ENCODE measurements around the gene ATP6V1A.
A peak's percentile ranks its signal among the peaks of the same experiment; 100 is the strongest.

ATP6V1A gene

DNA sequence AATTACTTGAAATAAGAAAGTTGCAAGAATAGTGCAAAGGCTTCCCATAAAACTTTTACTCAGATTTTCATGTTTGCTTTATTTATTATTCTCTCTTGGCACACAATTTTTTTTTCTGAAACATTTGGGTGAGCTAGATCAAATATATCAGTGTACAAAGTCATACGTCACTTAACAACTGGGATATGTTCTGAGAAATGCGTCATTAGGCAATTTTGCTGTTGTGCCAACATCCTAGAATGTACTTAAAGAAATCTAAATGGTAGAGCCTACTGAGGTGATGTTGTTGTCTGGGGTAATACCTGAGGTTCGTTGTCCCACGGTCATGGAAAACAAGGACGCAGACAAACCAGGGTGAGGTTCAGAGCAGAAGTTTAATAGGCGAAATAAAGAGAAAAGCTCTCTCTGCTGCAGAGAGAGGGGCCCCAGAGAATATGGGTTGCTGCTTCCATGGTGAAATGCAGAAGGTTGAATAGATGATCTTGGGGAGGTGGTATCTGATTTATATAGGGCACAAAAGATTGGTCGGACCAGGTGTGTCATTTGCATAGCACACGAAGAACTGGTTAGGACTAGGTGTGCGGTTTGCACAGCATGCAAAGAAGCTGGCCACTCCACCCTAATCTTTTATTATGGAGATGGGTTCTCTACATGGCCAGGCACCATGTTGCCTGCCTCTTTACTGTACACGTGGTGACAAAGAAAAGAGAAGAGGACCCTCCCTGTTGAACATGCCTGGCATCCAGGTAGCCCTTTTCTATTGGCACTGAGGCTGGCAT lies 82.9 kb downstream of the ATP6V1A start:
- no peaks in the 10 kb centered on the region for H3K4me1 Mint-ChIP-seq
- TF ChIP-seq, protein P1, sequence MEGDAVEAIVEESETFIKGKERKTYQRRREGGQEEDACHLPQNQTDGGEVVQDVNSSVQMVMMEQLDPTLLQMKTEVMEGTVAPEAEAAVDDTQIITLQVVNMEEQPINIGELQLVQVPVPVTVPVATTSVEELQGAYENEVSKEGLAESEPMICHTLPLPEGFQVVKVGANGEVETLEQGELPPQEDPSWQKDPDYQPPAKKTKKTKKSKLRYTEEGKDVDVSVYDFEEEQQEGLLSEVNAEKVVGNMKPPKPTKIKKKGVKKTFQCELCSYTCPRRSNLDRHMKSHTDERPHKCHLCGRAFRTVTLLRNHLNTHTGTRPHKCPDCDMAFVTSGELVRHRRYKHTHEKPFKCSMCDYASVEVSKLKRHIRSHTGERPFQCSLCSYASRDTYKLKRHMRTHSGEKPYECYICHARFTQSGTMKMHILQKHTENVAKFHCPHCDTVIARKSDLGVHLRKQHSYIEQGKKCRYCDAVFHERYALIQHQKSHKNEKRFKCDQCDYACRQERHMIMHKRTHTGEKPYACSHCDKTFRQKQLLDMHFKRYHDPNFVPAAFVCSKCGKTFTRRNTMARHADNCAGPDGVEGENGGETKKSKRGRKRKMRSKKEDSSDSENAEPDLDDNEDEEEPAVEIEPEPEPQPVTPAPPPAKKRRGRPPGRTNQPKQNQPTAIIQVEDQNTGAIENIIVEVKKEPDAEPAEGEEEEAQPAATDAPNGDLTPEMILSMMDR (IDR thresholded peaks at IDR 0.05; ENCODE audit: unreplicated experiment in 3 of 3), result no peak

DNA sequence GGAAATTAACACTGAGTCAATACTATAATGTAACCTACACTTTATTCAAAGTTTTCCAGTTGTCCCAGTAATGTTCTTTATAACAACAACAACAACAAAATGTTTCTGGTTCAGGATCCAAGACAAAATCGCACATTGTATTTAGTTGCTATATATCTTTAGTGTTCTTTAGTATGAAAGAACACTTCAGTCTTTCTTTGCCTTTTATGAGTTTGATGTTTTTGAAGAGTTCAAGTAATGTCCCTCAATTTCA lies 84.2 kb downstream of the ATP6V1A start:
- no peak overlapping the region for H3K27ac Mint-ChIP-seq
- no peak overlapping the region for H3K4me3 Mint-ChIP-seq
- peaks cover 3% of the 10 kb centered on the region for H3K9me3 Mint-ChIP-seq
- no peaks in the 10 kb centered on the region for H3K4me1 Mint-ChIP-seq
- no peaks in the 10 kb centered on the region for H3K36me3 Mint-ChIP-seq (ENCODE audit: low read depth)
- H3K27me3 Mint-ChIP-seq (ENCODE audit: low read depth), result no peaks in the 10 kb centered on the region
- TF ChIP-seq, protein P1 (IDR thresholded peaks at IDR 0.05; ENCODE audit: unreplicated experiment in 3 of 3), result no peak

More for the DNA sequence above, 82.9 kb downstream of the ATP6V1A start:
- Mint-ChIP-seq H3K36me3 (ENCODE audit: low read depth) (no peaks in the 10 kb centered on the region), H3K9me3 (peaks cover 3% of the 10 kb centered on the region), H3K27ac (no peak overlapping the region), H3K4me3 (no peak overlapping the region), H3K27me3 (ENCODE audit: low read depth) (no peaks in the 10 kb centered on the region)

DNA sequence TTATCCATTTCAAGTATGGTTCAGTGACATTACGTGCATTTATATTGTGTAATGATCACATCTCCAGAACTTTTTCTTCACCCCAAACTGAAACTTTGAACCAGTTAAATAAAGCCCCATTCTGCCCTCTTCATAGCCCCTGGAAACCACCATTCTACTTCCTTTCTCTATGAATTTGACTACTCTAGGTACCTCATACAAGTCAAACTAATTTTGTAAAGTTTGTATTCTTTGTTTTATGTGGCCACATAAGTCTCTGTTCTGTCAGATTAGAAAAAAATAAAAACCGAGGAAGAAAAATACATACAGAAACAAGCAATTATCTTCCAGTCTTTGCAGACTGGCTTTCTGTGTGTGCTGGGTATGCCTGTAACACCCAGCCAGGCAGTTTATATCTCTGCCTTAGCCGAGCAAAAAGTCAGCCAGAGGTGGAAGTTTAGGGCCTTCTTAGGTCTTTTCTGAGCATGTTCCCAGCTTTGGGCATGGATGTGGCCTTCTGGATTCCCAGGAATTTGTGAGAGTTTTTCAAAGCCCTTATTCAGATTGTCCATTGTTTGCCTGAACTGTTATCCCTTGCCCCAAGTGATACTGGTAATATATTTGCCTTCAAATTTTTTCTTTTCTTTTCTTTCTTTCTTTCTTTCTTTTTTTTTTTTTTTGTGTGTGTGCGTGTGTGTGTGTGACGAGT lies 85.8 kb downstream of the ATP6V1A start:
- TF ChIP-seq, protein P1 (IDR thresholded peaks at IDR 0.05; ENCODE audit: unreplicated experiment in 3 of 3), result no peak
- peaks cover 3% of the 10 kb centered on the region for H3K9me3 Mint-ChIP-seq
- no peaks in the 10 kb centered on the region for H3K4me1 Mint-ChIP-seq
- no peak overlapping the region for H3K27ac Mint-ChIP-seq
- H3K36me3 Mint-ChIP-seq (ENCODE audit: low read depth), result no peaks in the 10 kb centered on the region
- H3K4me3 Mint-ChIP-seq, result no peak overlapping the region
- no peaks in the 10 kb centered on the region for H3K27me3 Mint-ChIP-seq (ENCODE audit: low read depth)

DNA sequence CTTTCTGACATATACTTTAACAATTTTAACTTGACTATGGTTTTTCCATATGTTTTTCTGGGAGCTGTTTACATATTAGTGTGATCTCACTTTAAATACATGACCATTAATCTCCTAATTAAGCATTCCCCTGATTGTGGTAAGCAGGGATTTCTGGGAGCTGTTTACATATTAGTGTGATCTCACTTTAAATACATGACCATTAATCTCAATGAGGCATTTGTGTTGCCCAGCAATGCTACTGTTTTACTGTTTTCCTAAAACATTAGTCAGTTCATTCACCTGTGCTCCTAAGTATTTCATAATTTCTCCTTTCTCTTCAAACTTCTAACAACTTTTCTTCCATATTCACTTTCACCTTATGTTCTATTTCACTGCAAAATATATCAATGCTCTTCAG lies 88.1 kb downstream of the ATP6V1A start:
- Mint-ChIP-seq H3K27me3 (ENCODE audit: low read depth) (no peaks in the 10 kb centered on the region), H3K4me1 (no peaks in the 10 kb centered on the region), H3K27ac (peak overlapping the region in 1 of 3 experiments; percentile 3)

DNA sequence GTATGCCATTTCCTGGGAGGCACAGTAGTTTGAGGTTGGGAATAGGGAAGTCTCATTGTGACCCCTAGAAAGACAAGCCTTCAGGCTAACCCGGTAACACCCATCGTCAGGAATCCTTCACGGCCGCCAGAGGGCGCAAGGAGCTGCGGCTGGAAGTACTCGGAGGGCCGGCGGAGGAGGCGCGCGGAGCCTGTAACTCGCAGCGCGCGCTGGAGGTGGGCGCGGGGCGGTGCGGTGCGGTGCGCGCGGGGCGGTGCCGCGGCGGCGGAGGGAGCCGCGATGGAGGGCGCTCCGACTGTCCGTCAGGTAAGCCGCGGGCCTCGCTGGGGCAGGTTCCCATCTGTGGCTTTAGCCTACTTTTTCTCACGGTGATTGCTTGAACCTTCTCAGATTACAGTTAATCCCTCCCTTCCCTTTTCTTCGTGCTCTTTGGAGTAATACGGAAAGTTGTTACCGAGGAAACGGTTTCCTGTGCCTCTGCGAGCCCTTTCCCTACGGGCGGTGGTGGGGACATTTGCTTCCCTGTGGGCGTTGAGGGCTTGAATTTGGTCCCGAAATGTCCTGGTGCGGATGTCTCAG lies 91.9 kb downstream of the ATP6V1A start, which contains the start of gene GRAMD1C:
GRAMD1C (plus strand) TSS at position 158 of the 579 bp plus-strand sequence; CDS start at position 280, 122 bp downstream.
- H3K36me3 Mint-ChIP-seq (ENCODE audit: low read depth), result no peaks in the 10 kb centered on the region
- peak within 1 kb of the TSS; percentile 86 to 88 (median 87) for H3K4me3 Mint-ChIP-seq
- TF ChIP-seq, protein P1 (IDR thresholded peaks at IDR 0.05; ENCODE audit: unreplicated experiment in 3 of 3), result peak; percentile 85 to 91 (median 87)
- H3K27ac Mint-ChIP-seq, result peak within 1 kb of the TSS in 1 of 3 experiments; percentile 69
- peaks cover 4% of the 10 kb centered on the region for H3K27me3 Mint-ChIP-seq (ENCODE audit: low read depth)
- H3K4me1 Mint-ChIP-seq, result no peaks in the 10 kb centered on the region
- H3K9me3 Mint-ChIP-seq, result no peaks in the 10 kb centered on the region

More for the DNA sequence above, 88.1 kb downstream of the ATP6V1A start:
- no peak overlapping the region for H3K4me3 Mint-ChIP-seq
- no peaks in the 10 kb centered on the region for H3K36me3 Mint-ChIP-seq (ENCODE audit: low read depth)
- TF ChIP-seq, protein P1 (IDR thresholded peaks at IDR 0.05; ENCODE audit: unreplicated experiment in 3 of 3), result no peak
- H3K9me3 Mint-ChIP-seq, result peaks cover 3% of the 10 kb centered on the region
